ENCODE results near the gene ADAMTS13.

Gene ADAMTS13

DNA sequence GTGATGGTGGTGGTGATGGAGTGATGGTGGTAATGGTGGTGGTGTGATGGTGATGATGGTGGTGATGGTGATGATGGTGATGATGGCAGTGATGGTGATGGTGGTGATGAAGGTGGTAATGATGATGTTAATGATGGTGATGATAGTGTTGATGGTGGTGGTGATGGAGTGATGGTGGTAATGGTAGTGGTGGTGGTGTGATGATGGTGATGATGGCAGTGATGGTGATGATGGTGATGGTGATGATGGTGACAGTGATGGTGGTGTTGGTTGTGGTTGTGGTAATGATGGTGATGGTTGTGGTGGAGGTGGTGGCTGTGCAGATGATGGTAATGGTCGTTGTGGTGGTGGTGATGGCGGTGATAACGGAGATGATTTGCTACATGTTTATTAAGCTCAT, 38.7 kb upstream of the ADAMTS13 start:
- no peaks in the 10 kb centered on the region for H3K9me3 ChIP-seq
- intact Hi-C loops (cut with DNase I; ENCODE audit: low total_unique reads) = no loop called here
- no peaks in the 10 kb centered on the region for H3K27me3 ChIP-seq
- no peak overlapping the region for H3K4me3 ChIP-seq
- H3K4me1 ChIP-seq = no peaks in the 10 kb centered on the region
- no peaks in the 10 kb centered on the region for H3K36me3 ChIP-seq
- no peak for DNase-seq
- H3K27ac ChIP-seq = no peak overlapping the region
- TF ChIP-seq, protein P1, sequence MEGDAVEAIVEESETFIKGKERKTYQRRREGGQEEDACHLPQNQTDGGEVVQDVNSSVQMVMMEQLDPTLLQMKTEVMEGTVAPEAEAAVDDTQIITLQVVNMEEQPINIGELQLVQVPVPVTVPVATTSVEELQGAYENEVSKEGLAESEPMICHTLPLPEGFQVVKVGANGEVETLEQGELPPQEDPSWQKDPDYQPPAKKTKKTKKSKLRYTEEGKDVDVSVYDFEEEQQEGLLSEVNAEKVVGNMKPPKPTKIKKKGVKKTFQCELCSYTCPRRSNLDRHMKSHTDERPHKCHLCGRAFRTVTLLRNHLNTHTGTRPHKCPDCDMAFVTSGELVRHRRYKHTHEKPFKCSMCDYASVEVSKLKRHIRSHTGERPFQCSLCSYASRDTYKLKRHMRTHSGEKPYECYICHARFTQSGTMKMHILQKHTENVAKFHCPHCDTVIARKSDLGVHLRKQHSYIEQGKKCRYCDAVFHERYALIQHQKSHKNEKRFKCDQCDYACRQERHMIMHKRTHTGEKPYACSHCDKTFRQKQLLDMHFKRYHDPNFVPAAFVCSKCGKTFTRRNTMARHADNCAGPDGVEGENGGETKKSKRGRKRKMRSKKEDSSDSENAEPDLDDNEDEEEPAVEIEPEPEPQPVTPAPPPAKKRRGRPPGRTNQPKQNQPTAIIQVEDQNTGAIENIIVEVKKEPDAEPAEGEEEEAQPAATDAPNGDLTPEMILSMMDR (IDR thresholded peaks at IDR 0.05) = no peak

DNA sequence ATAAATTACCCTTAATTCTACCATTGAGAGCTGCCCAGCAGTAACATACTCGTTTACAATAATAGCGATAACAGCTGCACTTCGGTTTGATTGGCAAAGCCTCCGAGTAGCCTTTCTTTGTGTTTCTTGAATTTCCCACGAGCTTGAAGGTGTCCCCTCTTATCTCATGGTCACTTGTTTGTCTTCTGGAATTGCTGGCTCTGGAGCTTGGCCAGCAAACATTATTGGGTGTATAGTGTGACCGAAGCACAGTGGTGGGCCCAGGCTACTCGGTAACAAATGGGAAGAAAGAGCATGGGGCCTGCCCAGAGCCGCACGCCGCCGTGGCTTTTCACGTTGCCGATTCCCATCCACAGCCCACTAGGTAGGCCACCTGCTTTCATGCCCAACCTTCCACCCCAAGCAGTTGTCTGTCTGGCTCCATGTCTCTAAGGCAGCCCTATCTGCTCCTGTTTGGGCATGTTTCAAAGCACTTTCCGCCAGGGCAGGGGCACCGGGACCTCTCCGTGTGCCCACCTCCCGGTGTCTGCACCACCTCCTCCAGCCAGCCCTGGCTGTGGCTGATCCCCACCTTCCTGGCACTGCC, 37.3 kb upstream of the ADAMTS13 start:
- DNase-seq = no peak
- no peaks in the 10 kb centered on the region for H3K9me3 ChIP-seq
- peaks cover 0 to 6% of the 10 kb centered on the region in 2 donors for H3K27me3 ChIP-seq
- H3K4me1 ChIP-seq = no peaks in the 10 kb centered on the region
- no peak overlapping the region for H3K27ac ChIP-seq
- intact Hi-C loops (cut with DNase I; ENCODE audit: low total_unique reads) = no loop called here
- no peaks in the 10 kb centered on the region for H3K36me3 ChIP-seq
- H3K4me3 ChIP-seq = no peak overlapping the region
- TF ChIP-seq, protein P1 (IDR thresholded peaks at IDR 0.05) = no peak

DNA sequence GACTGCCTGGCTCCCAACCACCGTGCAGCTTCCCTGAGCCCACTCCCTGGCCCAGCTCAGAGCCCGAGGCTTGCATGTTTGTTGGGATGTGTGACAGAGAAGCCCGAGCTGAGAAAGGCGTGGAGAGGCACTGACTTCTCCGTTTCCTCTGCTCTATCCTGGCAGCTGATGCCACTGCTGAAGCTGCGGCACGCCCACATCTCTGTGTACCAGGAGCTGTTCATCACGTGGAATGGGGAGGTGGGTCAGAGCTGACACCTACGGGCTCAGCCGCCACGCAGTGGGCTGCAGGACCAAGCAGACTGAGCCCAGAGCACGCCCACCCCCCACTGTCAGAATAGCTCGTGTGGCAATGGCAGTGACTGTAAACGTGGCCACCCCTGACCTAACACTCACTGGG, 36.7 kb upstream of the ADAMTS13 start:
- TF ChIP-seq, protein P1 (IDR thresholded peaks at IDR 0.05) = no peak
- intact Hi-C loops (cut with DNase I; ENCODE audit: low total_unique reads) = no loop called here
- Histone ChIP-seq H3K27me3 (peaks cover 0 to 11% of the 10 kb centered on the region in 2 donors), H3K4me3 (no peak overlapping the region), H3K36me3 (no peaks in the 10 kb centered on the region), H3K27ac (no peak overlapping the region), H3K4me1 (no peaks in the 10 kb centered on the region), H3K9me3 (no peaks in the 10 kb centered on the region)
- DNase-seq = no peak

DNA sequence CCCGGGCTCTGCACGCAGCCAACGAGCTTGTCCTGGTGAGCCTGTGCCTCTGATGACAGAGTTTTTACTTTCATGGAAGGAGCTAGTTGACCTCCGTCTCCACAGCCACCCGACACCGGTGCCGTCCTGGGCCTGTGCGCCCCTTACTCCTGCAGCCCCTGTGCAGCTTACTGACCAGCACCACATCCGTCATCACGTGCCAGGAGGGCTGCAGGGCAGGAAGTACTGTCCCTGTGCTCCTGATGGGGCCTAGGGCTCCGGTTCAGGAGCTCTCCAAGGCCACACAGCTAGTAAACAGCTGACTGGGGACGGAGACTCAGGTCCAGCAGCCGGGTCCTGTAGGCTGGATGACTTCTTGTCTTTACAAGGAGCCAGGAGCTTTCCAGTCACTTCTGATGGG, 35.8 kb upstream of the ADAMTS13 start:
- H3K36me3 ChIP-seq = no peaks in the 10 kb centered on the region
- no peaks in the 10 kb centered on the region for H3K9me3 ChIP-seq
- H3K27ac ChIP-seq = no peak overlapping the region
- DNase-seq = no peak
- no peaks in the 10 kb centered on the region for H3K4me1 ChIP-seq
- peaks cover 0 to 17% of the 10 kb centered on the region in 2 donors for H3K27me3 ChIP-seq
- intact Hi-C loops (cut with DNase I; ENCODE audit: low total_unique reads) = no loop called here
- TF ChIP-seq, protein P1 (IDR thresholded peaks at IDR 0.05) = no peak
- H3K4me3 ChIP-seq = no peak overlapping the region

DNA sequence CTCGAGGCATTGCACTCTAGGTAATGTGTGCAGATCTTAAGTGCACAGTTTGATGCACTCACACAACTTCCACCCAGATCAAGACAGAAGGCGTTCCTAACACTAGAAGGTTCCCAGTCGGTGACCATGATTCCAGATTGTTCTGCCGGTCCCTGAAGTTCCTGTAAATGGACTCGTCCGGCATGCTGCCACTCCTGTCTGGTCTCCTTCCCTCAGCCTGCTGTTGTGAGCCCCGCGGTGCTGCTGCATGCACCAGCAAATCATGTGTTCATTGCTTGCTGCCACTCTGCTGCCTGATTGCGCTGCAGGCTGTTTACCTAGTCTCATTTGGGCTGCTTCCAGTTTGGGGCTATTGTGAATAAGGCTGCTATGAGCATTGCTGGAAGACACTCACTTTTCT, 34.5 kb upstream of the ADAMTS13 start:
- Histone ChIP-seq H3K36me3 (no peaks in the 10 kb centered on the region), H3K27me3 (peaks cover 0 to 17% of the 10 kb centered on the region in 2 donors), H3K27ac (no peak overlapping the region), H3K4me1 (no peaks in the 10 kb centered on the region), H3K9me3 (no peaks in the 10 kb centered on the region), H3K4me3 (no peak overlapping the region)
- intact Hi-C loops (cut with DNase I; ENCODE audit: low total_unique reads) = no loop called here
- TF ChIP-seq, protein P1 (IDR thresholded peaks at IDR 0.05) = no peak
- no peak for DNase-seq

All from tibial artery (tissue), 4 donors.